ENCODE measurements around the gene TYMP. TPM values are rescaled to one million over a fixed set of nuclear protein-coding genes. Genes with fewer than 3 reads are reported as not detected.
A peak's percentile ranks its signal among the peaks of the same experiment; 100 is the strongest.

The TYMP gene
- total RNA-seq, 4 donors from 2014 or later, result 18.5 to 55.1 (median 39.3) TPM

DNA sequence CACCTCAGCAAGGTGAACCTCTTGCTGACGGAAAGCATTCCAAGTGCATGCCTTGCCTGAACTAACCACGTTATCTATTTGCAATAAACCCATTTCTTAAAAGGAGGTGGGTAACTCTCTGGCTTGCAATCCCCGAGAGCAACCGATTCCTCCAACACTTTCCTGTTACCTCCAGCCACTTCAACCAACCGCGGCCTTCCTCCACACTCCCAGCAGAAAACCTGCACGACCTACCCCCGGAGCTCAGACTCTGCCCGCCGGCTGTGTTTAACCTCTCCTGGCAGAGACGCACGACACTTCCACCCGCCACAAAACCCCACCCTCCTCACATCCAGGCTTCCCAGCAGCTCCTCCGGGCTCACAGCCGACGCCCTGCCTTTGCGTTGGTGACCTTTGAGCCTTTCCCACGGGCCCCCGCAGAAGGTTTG is 5.1 kb downstream of the TYMP start:
- peaks cover 7% of the 10 kb centered on the region for H3K27me3 ChIP-seq
- H3K9me3 ChIP-seq, result no peaks in the 10 kb centered on the region
- 5 to 11% methylated on average over 17 to 18 of the region's 19 CpGs for WGBS, 2 donors (ENCODE audit: low coverage in 1 of 2)
- H3K4me3 ChIP-seq, result peak overlapping the region; percentile 47 to 63
- peaks cover 0 to 46% of the 10 kb centered on the region in 2 donors for H3K36me3 ChIP-seq
- peaks cover 0 to 56% (median 22%) of the 10 kb centered on the region in 3 donors for H3K4me1 ChIP-seq
- H3K27ac ChIP-seq, result peak overlapping the region; percentile 43 to 93 (median 89)
- no peak for ATAC-seq
- TF ChIP-seq POLR2AphosphoS5 (IDR thresholded peaks at IDR 0.05) (no peak), POLR2A (IDR thresholded peaks at IDR 0.05) (no peak), EP300 (IDR thresholded peaks at IDR 0.05) (no peak)
- TF ChIP-seq, protein P1, sequence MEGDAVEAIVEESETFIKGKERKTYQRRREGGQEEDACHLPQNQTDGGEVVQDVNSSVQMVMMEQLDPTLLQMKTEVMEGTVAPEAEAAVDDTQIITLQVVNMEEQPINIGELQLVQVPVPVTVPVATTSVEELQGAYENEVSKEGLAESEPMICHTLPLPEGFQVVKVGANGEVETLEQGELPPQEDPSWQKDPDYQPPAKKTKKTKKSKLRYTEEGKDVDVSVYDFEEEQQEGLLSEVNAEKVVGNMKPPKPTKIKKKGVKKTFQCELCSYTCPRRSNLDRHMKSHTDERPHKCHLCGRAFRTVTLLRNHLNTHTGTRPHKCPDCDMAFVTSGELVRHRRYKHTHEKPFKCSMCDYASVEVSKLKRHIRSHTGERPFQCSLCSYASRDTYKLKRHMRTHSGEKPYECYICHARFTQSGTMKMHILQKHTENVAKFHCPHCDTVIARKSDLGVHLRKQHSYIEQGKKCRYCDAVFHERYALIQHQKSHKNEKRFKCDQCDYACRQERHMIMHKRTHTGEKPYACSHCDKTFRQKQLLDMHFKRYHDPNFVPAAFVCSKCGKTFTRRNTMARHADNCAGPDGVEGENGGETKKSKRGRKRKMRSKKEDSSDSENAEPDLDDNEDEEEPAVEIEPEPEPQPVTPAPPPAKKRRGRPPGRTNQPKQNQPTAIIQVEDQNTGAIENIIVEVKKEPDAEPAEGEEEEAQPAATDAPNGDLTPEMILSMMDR (IDR thresholded peaks at IDR 0.05), result no peak

DNA sequence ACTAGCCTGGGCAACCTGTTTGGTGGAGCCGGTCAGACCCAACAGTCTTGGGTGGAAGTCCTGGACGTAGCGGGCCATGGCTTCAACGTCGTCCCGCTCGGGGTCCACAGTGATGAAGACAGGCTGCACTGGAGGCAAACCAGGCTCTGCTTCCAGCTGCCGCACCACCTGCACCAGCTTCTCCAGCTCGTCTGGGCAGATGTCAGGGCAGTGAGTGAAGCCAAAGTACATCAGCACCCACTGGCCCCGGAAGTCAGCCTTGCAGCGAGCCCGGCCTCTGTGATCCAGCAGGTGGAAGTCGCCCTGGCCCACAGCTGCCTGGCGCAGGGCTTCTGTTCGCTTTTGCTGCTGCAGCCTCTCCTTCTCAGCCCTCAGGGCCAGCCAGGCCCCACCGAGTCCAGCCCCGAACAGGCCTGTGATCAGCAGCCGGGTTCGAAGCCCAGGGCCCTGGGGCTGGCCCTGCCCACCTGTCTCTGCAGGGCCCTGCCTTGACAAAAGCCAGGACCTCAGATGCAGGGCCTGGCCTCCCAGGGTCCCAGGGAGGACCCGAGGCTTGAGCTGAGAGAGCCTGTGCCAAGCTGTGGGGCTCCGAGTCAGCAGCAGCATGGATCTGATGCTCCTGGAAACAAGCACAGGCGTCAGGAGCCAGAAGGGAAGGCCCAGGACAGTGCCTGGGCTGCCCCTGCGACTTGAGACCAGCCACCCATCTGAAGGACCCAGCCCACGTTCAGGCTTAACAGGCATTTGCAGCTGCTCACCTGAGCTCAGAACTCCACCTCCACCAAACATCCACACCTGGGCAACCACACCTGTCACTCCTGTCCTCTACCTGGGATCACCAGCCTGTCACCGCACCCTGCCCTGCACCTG is 5.8 kb downstream of the TYMP start:
- H3K27ac ChIP-seq, result peak overlapping the region in 3 of 4 donors; percentile 86 to 93 (median 92)
- ATAC-seq, result no peak
- WGBS, 2 donors (ENCODE audit: low coverage in 1 of 2), result no CpG with 5 or more reads among the region's 25 CpGs
- H3K36me3 ChIP-seq, result peaks cover 0 to 52% of the 10 kb centered on the region in 2 donors
- H3K4me3 ChIP-seq, result peak overlapping the region in 1 of 2 donors; percentile 63
- H3K27me3 ChIP-seq, result peaks cover under 1% of the 10 kb centered on the region
- peaks cover 0 to 49% (median 20%) of the 10 kb centered on the region in 3 donors for H3K4me1 ChIP-seq
- TF ChIP-seq EP300 (IDR thresholded peaks at IDR 0.05) (no peak), POLR2A (IDR thresholded peaks at IDR 0.05) (peak in 1 of 2 donors; percentile 5)
- TF ChIP-seq, protein P1 (IDR thresholded peaks at IDR 0.05), result no peak
- H3K9me3 ChIP-seq, result no peaks in the 10 kb centered on the region

DNA sequence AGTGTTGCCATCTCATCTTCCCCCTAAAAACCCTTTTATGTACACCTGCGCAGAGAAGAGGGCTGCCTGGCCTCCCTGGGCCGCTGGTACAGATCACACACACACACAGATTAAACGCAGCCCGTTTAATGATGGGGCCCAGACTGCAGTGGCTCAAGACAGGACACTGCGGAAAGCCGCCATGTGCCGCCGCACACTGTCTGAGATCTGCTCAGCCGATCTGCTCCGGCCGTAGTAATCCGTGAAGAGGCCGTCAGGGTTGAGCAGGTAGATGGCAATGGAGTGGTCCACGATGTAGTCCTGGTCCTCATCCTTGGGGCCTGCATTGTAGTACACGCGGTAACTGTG is 6.4 kb downstream of the TYMP start:
- peaks cover 0 to 43% (median 20%) of the 10 kb centered on the region in 3 donors for H3K4me1 ChIP-seq
- H3K9me3 ChIP-seq, result no peaks in the 10 kb centered on the region
- H3K27ac ChIP-seq, result no peak overlapping the region
- H3K36me3 ChIP-seq, result peaks cover 0 to 58% of the 10 kb centered on the region in 2 donors
- no peak overlapping the region for H3K4me3 ChIP-seq
- no CpG with 5 or more reads among the region's 16 CpGs for WGBS, 2 donors (ENCODE audit: low coverage in 1 of 2)
- no peak for TF ChIP-seq POLR2AphosphoS5 (IDR thresholded peaks at IDR 0.05)
- no peak for TF ChIP-seq POLR2A (IDR thresholded peaks at IDR 0.05)
- no peak for TF ChIP-seq EP300 (IDR thresholded peaks at IDR 0.05)
- TF ChIP-seq, protein P1 (IDR thresholded peaks at IDR 0.05), result no peak
- no peak for ATAC-seq
- no peaks in the 10 kb centered on the region for H3K27me3 ChIP-seq

DNA sequence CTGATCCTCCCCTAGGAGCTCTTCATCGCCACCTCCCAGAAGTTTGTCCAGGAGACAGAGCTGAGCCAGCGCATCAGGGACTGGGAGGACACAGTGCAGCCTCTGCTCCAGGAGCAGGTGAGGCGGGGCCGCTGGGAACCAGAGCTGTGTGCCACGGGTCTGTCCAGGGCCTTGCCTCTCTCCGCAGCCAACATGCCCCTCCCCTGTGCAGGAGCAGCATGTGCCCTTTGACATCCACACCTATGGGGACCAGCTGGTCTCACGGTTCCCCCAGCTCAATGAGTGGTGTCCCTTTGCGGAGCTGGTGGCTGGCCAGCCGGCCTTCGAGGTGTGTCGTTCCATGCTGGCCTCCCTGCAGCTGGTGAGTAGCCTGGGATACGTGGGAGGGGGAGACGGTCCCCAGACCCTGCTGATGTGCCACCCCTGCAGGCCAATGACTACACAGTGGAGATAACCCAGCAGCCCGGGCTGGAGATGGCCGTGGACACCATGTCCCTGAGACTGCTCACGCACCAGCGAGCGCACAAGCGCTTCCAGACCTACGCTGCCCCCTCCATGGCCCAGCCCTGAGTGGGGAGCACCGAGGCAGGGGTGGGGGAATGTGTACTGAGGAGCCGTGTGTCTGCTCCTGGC is 6.9 kb downstream of the TYMP start:
- WGBS, 2 donors (ENCODE audit: low coverage in 1 of 2), result 100% methylated on average over 1 of the region's 22 CpGs; no CpG with 5 or more reads in 1 of the 2 donors
- Histone ChIP-seq H3K27ac (no peak overlapping the region), H3K4me3 (no peak overlapping the region), H3K4me1 (peaks cover 0 to 41% (median 20%) of the 10 kb centered on the region in 3 donors), H3K9me3 (no peaks in the 10 kb centered on the region), H3K36me3 (peaks cover 0 to 64% of the 10 kb centered on the region in 2 donors), H3K27me3 (no peaks in the 10 kb centered on the region)
- TF ChIP-seq EP300 (IDR thresholded peaks at IDR 0.05), result no peak
- TF ChIP-seq, protein P1 (IDR thresholded peaks at IDR 0.05), result no peak
- TF ChIP-seq POLR2A (IDR thresholded peaks at IDR 0.05), result no peak
- no peak for TF ChIP-seq POLR2AphosphoS5 (IDR thresholded peaks at IDR 0.05)
- no peak for ATAC-seq
